NCI-H146 (cell line): Measurements from ENCODE around the gene MKRN2.
A peak's percentile ranks its signal among the peaks of the same experiment; 100 is the strongest.
"Not testable (repeated sequence)": the region's sequence is repeated elsewhere in the genome, so short reads cannot be mapped to it uniquely, and the experiment has no call there.

Experiments
- DNase-seq: peaks from one replicate; lab custom pipeline; 2025; lab: John Stamatoyannopoulos, UW

Gene MKRN2, protein sequence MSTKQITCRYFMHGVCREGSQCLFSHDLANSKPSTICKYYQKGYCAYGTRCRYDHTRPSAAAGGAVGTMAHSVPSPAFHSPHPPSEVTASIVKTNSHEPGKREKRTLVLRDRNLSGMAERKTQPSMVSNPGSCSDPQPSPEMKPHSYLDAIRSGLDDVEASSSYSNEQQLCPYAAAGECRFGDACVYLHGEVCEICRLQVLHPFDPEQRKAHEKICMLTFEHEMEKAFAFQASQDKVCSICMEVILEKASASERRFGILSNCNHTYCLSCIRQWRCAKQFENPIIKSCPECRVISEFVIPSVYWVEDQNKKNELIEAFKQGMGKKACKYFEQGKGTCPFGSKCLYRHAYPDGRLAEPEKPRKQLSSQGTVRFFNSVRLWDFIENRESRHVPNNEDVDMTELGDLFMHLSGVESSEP

DNA sequence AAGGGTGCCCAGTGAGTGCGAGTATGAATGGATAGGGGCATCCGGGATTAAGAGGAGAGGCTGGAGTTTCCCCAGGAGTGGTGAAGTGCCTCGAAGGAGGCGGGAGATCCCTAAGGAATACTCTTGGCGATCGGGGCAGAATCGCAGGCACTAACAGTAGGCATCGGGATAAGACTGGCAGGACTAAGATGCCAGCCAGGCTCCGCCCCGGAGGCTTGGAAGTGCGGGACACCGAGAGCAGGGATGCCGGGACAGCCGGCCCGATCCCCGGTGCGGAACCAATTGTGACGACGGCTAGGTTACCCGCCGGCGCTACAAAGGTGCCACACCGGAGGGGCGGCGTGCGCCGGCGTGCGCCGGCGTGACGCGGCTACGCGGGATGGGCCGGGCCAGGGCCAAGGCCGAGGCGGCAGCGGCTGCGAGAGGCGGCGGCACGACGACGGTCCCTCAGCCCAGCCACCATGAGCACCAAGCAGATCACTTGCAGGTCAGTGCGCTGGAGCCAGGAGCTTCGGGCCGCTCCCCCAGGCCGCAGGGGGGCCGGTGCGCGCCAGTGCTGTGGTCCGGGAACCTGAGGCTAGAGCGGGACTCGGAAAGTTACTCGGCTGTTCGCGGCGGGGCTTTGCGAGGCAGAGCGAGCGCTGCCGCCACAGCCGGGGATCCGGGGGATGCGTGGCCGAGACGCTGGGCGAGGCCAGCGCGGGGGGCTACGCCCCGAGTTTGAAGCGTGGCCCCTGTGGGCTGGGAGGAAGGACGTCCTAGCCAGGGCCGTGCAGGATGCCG lies at the start of gene MKRN2:
Gene MKRN2 (plus strand): TSS at position 398 of the 783 bp plus-strand sequence. CDS start 64 bp downstream, at position 462.
- peak; percentile 76 for DNase-seq

DNA sequence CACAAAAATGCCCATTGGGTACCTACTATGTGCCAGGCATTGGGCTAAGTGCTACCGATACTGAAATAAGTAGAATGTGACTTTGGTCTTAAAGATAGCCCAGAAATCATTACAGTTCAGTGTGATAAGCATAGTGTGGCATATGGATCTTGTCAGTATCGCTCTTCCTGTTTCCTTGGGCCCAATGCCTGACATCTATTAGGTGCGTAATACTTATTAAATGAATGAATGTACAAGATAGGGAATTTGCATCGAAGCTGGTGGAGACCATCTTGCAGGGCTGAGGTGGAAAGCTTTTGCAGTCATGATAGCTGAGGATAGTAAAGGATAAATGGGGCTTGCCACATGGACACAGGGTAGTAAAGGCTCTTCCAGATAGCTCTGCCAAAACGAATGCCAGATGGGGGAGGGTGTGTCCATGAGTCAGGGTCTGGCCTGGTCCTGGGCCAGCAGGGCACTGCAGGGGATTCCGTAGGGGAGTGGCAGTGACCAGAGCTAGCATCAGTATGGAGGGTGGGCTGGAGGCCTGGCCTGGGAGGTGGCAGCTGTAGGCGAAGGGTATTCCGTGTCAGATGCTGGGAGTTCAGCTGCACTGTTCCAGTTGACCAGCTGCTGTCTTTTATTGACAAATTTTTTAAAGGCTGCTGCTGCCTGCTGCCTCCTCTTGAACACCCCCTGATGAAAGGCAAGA lies 49.2 kb upstream of the MKRN2 start:
- no peak for DNase-seq

DNA sequence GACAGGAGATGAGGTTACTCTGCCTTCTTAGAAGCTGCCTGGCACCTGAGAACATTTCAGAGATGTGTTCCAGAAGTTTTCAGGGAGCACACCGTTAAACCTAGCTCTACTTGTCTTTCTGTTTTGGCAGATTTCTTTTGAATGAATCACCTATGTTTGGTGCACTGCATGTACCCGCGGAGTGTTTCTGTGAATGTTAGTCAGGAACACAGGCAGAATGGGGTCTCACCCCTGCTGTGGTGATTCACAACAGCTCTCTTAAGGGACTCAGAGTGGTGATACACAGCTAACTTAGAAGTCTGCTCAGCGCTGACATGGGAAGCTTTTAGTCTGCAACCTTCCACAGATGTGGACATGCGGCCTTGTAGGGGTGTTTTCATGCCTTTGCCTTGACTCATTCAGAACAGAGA lies 48.6 kb upstream of the MKRN2 start:
- no peak for DNase-seq

DNA sequence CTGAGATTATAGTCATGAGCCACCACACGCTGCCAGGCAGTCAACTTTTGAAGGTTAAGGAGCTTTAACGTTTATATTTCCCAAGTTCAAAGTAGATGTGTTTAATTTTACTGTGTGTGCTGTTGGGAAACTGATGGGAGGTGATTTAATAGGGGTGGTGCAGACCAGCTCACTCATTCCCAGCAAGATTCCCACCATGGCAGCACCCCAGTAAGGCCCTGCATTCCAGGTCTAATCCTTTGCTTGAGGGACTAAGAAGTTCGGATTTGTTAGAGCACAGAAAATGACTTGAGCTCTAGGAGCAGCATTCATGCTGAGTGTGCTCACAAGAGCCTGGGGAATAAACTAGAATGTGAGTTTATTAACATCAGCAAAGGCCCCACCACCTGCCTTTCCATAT lies 47.4 kb upstream of the MKRN2 start:
- no peak for DNase-seq

DNA sequence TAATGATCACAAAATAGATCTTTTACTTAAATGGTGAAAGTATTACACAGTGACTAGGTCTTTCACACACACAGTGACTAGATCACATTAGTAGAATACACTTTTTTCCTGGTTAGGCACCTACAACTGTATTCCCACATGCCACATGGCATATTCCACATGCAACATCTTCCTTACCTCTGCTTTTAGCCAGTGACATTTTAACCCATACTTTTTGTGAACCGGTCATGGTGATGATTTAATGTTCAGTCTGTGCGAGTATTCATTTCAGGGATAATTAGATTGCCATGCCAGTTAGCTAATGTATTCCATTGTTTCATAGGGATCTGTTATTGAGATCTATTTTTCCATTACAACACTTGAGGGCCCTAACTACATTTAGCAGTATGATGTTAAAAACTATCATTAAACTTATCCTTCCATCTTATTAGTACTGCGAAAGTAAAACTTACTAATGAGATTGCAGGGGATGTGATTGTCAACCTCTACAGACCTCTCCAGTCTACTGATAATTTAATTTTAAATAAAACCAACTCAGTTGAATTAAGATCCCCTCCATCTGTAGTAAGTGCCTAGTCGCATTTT lies 44.3 kb upstream of the MKRN2 start:
- no peak for DNase-seq

DNA sequence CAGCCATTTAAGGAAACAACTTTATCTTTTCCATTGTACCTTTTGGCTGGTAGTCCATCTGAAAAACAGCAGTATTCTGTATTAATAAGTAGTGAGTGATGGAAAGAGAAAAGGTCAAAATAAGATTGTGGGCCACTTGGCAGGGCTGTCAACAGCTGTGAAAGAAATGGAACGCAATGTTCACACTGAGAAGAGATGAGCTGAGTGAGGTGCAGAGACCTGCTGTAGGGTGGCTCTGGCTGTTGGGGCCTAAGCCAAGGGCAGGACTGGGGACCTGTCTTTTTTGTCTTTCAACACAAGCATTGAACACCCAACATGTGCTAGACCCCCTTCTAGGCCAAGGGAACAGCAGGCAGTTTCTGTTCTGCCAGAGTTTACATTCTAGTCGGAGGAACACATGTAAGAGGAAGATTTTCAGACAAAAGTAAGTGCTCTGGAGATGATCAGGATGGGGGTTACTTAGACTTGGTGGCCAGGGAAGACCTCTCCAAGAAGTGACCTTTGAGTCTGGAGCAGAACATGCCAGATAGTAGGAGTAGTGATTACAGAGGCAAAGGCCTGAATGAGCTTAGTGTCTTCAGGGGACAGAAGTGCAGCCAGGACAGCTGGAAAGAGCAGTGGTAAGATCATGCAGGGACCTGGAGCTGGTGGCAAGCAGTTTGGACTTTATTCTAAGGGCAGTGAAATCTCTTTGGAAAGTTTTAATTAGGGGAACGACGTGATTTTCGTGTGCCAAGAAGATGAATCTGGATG lies 43.0 kb upstream of the MKRN2 start:
- DNase-seq = no peak

DNA sequence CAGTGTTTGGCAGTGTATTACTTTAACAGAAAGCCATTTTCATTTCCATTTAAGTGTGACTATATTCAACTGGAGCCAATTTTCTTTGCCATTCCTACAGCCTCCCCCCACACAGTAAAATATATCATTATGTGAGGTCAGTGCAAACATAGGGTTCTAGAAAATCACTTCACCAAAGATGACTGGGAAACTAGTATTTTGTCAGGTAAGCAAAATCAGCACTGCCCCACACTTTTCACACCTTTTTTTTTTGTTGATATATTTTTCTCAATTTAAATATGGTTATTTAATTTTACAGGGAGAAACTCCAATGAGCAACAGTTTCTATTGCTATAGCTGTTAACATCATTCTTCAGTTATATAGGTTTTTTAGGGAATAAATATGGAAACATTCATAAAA lies 41.3 kb upstream of the MKRN2 start:
- DNase-seq = no peak

DNA sequence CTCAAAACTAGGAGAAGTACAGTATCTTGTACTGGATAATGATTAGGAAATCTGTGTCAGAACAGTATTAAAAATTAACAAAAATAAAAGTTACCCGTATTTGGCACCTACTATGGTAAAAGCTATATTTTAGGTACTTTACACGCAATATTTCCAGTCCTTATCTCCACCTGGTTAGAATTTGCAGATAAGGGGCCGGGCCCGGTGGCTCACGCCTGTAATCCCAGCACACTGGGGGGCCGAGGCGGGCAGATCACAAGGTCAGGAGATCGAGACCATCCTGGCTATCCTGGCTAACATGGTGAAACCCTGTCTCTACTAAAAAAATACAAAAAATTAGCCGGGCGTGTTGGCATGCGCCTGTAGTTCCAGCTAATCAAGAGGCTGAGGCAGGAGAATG lies 40.0 kb upstream of the MKRN2 start:
- no peak for DNase-seq

DNA sequence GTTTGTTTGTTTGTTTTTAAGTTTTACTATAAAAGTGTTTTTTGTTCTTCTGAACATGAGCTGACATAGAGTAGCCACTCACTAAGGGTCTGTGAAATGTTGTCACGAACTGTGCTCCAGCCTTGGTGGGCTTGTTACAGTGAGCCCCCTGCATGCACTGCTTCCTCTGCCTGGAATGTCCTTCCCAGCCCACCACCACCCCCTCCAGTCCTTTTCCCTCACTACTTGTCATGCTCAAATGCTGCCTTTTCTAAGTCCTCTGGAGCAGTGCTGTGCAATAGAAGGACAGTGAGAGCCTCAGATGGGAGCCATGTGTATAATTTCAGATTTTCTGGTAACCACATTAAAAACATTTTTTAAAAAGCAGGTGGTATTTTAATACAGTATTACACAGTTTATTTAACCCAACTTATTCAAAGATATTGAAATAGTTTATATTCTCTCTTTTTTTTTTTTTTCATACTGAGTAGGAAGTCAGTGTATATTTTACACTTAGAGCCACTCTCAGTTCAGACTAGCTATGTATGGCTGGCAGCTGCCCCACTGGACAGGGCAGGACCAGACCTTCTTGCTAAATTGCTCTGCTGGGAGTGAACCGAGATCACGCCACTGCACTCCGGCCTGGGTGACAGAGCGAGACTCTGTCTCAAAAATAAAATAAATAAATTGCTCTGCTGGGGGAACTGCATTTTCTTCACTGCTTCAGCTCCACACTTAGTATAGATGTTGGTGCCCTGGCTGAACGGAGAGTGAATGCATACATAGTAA lies 38.4 kb upstream of the MKRN2 start:
- no peak for DNase-seq

DNA sequence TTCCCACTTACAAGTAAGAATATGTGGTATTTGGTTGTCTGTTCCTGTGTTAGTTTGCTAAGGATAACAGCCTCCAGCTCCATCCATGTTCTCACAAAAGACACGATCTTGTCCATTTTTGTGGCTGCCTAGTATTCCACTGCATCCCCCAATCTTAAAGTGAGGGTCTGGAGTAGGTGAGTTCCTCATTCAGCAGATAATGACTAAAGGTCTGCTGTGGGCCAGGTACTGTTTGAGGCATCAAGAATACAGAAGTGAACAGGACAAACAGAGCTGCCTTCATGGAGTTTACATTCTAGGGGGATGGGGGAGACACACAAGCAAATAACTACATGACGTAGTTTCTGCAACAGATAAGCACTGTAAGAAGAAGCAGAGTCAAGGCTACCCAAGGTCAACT lies 35.9 kb upstream of the MKRN2 start:
- no peak for DNase-seq

DNA sequence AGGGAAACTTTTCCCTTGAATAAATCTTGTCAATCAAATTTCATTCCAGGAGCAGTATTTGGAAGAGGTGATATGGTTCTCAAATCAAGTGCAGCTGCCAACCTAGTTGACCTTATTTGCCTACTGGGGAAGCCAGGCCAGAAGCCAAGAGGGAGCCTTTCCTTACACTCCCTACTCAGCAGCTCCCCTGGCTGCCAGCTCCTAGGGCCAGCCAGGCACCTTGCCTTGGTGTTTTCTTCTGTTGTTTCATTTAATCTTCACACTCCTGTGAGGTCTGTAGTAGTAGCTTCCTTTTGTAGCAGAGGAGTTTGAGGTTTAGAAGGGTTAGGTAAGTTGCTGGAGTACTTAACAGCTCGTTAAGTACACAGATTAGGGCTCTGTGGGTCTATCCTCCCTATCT lies 34.2 kb upstream of the MKRN2 start:
- DNase-seq = no peak

DNA sequence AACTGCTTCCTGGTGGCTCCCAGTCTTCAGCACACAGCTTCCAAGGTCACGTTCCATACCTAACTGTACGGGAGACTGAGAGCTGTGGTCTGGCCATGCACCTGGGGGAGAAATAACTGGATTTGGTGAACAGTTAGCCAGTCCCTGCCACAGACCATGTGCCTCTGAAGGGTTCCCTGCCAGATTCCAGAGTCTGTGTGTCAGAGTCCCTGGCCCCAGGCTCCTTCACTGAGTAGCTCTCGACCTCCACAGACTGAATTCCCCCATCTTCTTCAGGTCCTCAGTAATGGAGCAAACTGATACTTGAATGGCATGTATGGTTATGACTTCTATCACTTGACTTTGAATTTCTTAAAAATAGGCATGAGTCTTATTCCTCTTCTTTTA lies 29.1 kb upstream of the MKRN2 start:
- DNase-seq = no peak

DNA sequence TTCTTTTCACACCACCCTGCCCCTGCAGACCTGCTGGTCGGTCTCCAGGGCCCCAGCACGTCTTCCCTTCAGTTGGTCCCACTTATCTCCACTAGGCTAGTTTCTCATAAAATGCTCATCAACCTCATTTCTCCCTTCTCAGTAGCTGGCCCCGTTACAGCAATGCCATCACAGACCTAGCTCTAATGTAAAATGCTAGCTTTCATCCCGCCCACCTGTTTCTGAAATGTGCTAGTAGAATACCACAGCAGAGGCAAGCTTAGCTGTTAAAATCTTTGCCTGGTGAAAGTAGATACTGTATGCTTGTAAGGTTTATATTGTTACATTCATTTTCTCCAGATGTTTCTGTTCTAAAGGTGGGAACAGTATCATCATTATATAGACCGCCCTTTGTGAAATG lies 24.7 kb upstream of the MKRN2 start:
- DNase-seq = no peak

DNA sequence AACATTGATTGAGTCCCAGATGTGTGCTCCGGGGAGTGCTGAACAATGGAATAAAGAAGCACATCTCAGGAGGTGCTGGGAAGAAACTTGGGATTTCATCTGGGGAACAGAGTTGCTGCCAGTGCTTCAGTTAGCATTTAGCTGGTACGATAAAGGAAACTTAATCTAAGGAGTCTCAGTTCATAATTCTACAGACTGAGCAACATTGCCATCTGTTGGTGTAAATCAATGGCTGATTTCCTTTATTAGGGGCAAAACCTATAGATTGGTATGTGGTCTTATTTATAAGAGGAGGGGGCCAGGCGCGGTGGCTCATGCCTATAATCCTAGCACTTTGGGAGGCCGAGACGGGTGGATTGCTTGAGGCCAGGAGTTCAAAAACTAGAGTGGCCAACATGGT lies 20.5 kb upstream of the MKRN2 start:
- no peak for DNase-seq

DNA sequence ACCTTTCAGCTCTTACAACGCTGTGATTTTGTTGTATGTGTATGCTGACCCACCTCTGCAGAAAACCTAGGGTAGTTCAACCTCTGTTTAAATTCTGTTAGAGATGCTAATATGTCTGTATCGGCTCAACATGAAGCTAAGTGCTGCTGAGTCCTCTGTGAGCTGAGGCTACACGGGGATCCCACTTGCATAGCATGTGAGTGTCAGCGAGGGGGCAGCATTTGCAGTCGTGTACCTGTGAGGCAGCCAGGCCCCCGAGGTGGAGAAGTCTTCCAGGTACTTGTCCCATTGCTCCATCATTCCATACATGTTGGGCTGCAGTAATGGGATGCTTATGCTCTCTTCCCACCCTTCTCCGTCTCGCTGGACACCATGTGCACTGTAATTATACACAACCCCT lies 15.3 kb upstream of the MKRN2 start:
- no peak for DNase-seq

DNA sequence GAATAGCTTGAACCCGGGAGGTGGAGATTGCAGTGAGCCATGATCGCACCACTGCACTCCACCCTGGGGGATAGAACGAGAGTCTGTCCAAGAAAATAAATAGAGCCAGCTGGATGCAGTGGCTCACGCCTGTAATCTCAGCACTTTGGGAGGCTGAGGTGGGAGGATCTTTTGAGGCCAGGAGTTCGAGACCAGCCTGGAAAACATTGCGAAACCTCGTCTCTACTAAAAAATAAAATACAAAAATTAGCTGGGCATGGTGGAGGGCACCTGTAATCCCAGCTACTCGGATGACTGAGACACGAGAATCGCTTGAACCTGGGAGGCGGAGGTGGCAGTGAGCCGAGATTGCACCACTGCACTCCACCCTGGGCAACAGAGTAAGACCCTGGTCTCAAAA lies 13.4 kb upstream of the MKRN2 start:
- DNase-seq = not testable (repeated sequence)

DNA sequence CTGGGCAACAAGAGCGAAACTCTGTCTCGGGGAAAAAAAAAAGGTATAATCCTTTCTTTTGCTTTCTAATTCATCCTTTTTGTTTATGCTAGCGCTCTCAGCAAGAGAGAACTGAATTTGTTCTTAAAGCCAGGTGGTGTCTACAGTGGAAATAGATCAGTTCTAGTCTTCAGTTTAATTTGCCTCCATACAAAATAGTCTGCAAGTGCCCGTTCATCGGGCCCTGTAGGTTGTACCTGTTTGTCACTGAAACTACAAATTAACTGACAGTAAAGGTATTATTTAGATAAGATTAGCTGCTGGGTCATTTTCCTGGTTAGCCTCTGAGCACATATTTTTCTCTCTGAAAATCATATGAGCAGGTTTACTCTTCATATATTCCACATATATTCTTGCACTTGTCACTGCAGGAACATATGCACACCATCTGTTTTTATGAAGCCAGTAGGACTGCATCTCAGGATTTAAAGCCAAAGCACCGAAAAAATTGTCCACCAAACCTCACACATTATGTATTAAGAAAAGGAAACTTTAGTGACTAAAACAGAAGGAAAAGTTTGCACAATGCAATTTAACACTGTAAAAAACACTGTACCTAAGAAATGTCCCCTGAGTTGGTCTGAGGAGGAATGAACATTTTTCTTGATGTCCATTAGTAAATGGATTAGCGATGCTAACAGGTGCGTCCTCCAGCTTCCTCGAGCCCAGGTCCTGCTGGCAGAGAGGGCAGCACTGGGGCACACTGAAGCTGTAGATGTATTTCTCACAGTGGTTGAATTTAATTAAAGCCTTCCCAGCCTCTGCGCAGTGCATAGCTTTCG lies 12.0 kb upstream of the MKRN2 start:
- DNase-seq = no peak

DNA sequence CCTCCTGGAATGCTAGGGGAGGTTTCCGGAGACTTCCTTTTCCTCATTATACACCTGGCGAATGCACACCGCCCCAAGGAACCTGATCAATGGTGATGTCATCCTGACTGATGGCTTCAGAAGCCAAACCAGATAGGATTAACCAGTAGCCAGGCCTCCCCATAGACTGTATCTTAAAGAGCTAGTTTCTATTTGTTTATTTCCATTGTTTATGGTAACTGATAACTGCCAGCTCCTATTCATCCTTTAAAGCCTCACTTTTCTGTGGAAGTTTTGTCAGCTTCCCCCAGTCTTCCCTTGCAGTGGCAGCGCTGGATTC lies 11.5 kb upstream of the MKRN2 start, which contains the start of gene MKRN2OS:
Gene MKRN2OS (minus strand): TSS at position 27 of the 319 bp plus-strand sequence. CDS start 35 bp downstream, outside the sequence.
- DNase-seq = no peak

DNA sequence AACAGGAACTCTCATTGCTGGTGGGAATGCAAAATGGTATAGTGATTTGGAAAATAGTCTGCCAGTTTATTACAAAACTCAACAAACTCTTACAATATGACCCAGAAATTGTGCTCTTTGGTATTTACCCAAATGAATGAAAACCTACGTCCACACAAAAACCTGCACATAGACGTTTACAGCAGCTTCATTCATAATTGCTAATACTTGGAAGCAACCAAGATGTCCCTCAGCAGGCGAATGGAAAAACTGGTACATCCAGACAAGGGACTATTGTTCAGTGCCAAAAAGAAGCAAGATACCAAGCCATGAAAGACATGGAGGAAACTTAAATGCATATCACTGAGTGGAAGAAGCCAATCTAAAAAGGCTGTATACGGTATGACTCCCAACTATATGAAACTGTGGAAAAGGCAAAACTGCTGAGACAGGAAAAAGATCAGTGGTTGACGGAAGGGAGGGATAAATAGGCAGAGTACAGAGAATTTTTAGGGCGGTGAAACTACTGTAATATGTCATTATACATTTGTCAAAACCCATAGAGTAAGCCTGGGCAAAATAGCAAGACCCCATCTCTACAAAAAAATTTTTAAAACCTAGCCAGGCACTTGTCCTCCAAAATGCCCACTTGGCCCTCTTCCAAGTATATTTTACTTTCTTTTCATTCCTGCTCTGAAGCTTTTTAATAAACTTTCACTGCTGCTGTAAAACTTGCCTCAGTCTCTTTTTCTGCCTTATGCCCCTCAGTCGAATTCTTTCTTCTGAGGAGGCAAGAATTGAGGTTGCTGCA lies 6.7 kb upstream of the MKRN2 start:
- no peak for DNase-seq
